Neural cell (in vitro differentiated cells): ENCODE results near the gene ZNF462. TPM values are rescaled to one million over a fixed set of nuclear protein-coding genes. Genes with fewer than 3 reads are reported as not detected.

Source experiments
- H2AFZ ChIP-seq: fragments of 200-600, 300-800 bp; sonication (generic), shearing (Covaris generic); 2 replicates; pipeline ENCODE4 v1.6.0; 2014; ENCODE audit warnings: low read depth, mild to moderate bottlenecking, antibody characterized with exemption, low read length, moderate library complexity
- H3F3A ChIP-seq: fragments of 200-600 bp; shearing (Covaris generic); 2 replicates; pipeline ENCODE4 v1.6.1; 2016; ENCODE audit warnings: mild to moderate bottlenecking, moderate library complexity, mixed read lengths, antibody characterized with exemption, low read length; ENCODE audit not compliant: insufficient read depth, poor library complexity, severe bottlenecking
- H3K27ac ChIP-seq: fragments of 200-600, 300-800 bp; sonication (generic), shearing (Covaris generic); 2 replicates; pipeline ENCODE4 v1.5.1; 2014; ENCODE audit warnings: mild to moderate bottlenecking, low read length, moderate library complexity
- H3K27me3 ChIP-seq: fragments of 300-800, 200-600 bp; sonication (generic), shearing (Covaris generic); 2 replicates; pipeline ENCODE4 v1.6.0; 2014; ENCODE audit warnings: mild to moderate bottlenecking, low read depth, low read length, moderate library complexity; ENCODE audit not compliant: insufficient read depth
- H3K36me3 ChIP-seq: fragments of 300-800, 200-600 bp; sonication (generic), shearing (Covaris generic); 2 replicates; pipeline ENCODE4 v1.5.1; 2014; ENCODE audit warnings: mild to moderate bottlenecking, antibody characterized with exemption, low read length, moderate library complexity; ENCODE audit not compliant: insufficient read depth
- H3K4me2 ChIP-seq: fragments of 300-800, 200-600 bp; sonication (generic), shearing (Covaris generic); 2 replicates; pipeline ENCODE4 v1.6.0; 2014; ENCODE audit warnings: mild to moderate bottlenecking, low read length
- H3K4me3 ChIP-seq: fragments of 300-800, 200-600 bp; sonication (generic), shearing (Covaris generic); 2 replicates; pipeline ENCODE4 v1.5.1; 2014; ENCODE audit warnings: mild to moderate bottlenecking, low read length, moderate library complexity
- H3K79me2 ChIP-seq: fragments of 200-600 bp; shearing (Covaris generic); replicated peaks from 2 replicates; pipeline ENCODE4 v1.6.0; 2014; ENCODE audit warnings: mild to moderate bottlenecking, low read length, moderate library complexity; ENCODE audit not compliant: insufficient read depth
- H3K9ac ChIP-seq: fragments of 300-800, 200-600 bp; sonication (generic), shearing (Covaris generic); 2 replicates; pipeline ENCODE4 v1.6.1; 2016; ENCODE audit warnings: mild to moderate bottlenecking, low read length, mixed read lengths
- H3K9me2 ChIP-seq: fragments of 200-600 bp; shearing (Covaris generic); 2 replicates; pipeline ENCODE4 v1.6.1; 2016; ENCODE audit warnings: mild to moderate bottlenecking, low read length, mixed read lengths; ENCODE audit not compliant: insufficient read depth
- H3K9me3 ChIP-seq: fragments of 200-600, 300-800 bp; sonication (generic), shearing (Covaris generic); 2 replicates; pipeline ENCODE4 v1.6.1; 2016; ENCODE audit warnings: mild to moderate bottlenecking, mixed run types, low read length, moderate library complexity, mixed read lengths
- H4K20me1 ChIP-seq: fragments of 200-600 bp; shearing (Covaris generic); 2 replicates; pipeline ENCODE4 v1.6.1; 2016; ENCODE audit warnings: mild to moderate bottlenecking, mixed run types; ENCODE audit not compliant: insufficient read depth
- CTCF ChIP-seq: fragments of 450-650 bp; IDR thresholded peaks from 2 replicates; pipeline ENCODE4 v1.5.1; 2014; ENCODE audit warnings: antibody characterized with exemption, mild to moderate bottlenecking, moderate library complexity; ENCODE audit not compliant: poor library complexity, severe bottlenecking
- EP300 ChIP-seq: fragments of 450-650 bp; conservative IDR thresholded peaks from 2 replicates; pipeline ENCODE4 v1.6.1; 2014; ENCODE audit warnings: antibody characterized with exemption, mild to moderate bottlenecking, moderate library complexity; ENCODE audit not compliant: poor library complexity, severe bottlenecking
- EZH2 ChIP-seq: fragments of 200-600, 300-800 bp; shearing (Covaris generic), sonication (generic); IDR thresholded peaks from 2 replicates; pipeline ENCODE4 v1.6.1; 2014; ENCODE audit warnings: antibody characterized with exemption, low read length, borderline replicate concordance, mild to moderate bottlenecking; ENCODE audit not compliant: insufficient read depth, poor library complexity, severe bottlenecking
- MXI1 ChIP-seq: fragments of 450-650 bp; conservative IDR thresholded peaks from 2 replicates; pipeline ENCODE4 v1.6.1; 2014; ENCODE audit warnings: antibody characterized with exemption, mild to moderate bottlenecking; ENCODE audit not compliant: poor library complexity, severe bottlenecking
- POLR2AphosphoS5 ChIP-seq: IDR thresholded peaks from 2 replicates; pipeline ENCODE4 v1.6.1; 2012
- RAD21 ChIP-seq: fragments of 450-650 bp; conservative IDR thresholded peaks from 2 replicates; pipeline ENCODE4 v1.6.1; 2014; ENCODE audit warnings: antibody characterized with exemption, mild to moderate bottlenecking, moderate library complexity
- REST ChIP-seq: IDR thresholded peaks from 2 replicates; pipeline ENCODE4 v1.6.1; 2012; ENCODE audit warnings: borderline replicate concordance
- SMC3 ChIP-seq: fragments of 450-650 bp; conservative IDR thresholded peaks from 2 replicates; pipeline ENCODE4 v1.6.1; 2014; ENCODE audit warnings: antibody characterized with exemption, mild to moderate bottlenecking, moderate library complexity; ENCODE audit not compliant: poor library complexity
- TAF1 ChIP-seq: IDR thresholded peaks from 2 replicates; pipeline ENCODE4 v1.6.1; 2012; ENCODE audit warnings: low read depth
- polyA plus RNA-seq: library from polyadenylated mRNA; depleted of rRNA; stranded (reverse); fragments of >200 nt; gene quantifications from 2 replicates; pipeline ENCODE4 v1.2.3, GENCODE V29; 2014

The ZNF462 gene
- polyA plus RNA-seq, 1 donor from 2014 or later = 9.1 TPM

GRCh38 chr9:106869458-106869857 lies 6.5 kb downstream of the ZNF462 start (continued):
- no peak for TF ChIP-seq MXI1

- Histone ChIP-seq H3K4me3 (no peak overlapping the region), H3K27me3 (no peaks in the 10 kb centered on the region), H3F3A (no peaks in the 10 kb centered on the region), H4K20me1 (no peaks in the 10 kb centered on the region), H3K79me2 (peaks cover 100% of the 10 kb centered on the region), H3K27ac (no peak overlapping the region), H3K9ac (no peak overlapping the region), H3K9me3 (no peaks in the 10 kb centered on the region), H3K9me2 (no peaks in the 10 kb centered on the region), H3K36me3 (no peaks in the 10 kb centered on the region), H2AFZ (no peak overlapping the region), H3K4me2 (no peak overlapping the region)
- TF ChIP-seq CTCF = no peak
- no peak for TF ChIP-seq REST
- no peak for TF ChIP-seq SMC3
- TF ChIP-seq MXI1 = no peak
- no peak for TF ChIP-seq EP300
- TF ChIP-seq EZH2 = no peak
- no peak for TF ChIP-seq RAD21
- TF ChIP-seq TAF1 = no peak
- TF ChIP-seq POLR2AphosphoS5 = no peak
Measured at GRCh38 chr9:106872641-106873040, 9.7 kb downstream of the ZNF462 start.

GRCh38 chr9:106874031-106874430 lies 11.1 kb downstream of the ZNF462 start:
- Histone ChIP-seq H3K4me3 (no peak overlapping the region), H3F3A (no peaks in the 10 kb centered on the region), H2AFZ (no peak overlapping the region), H4K20me1 (peaks cover 4% of the 10 kb centered on the region), H3K4me2 (no peak overlapping the region), H3K27ac (no peak overlapping the region), H3K9me3 (no peaks in the 10 kb centered on the region), H3K36me3 (no peaks in the 10 kb centered on the region), H3K79me2 (peaks cover 98% of the 10 kb centered on the region), H3K9ac (no peak overlapping the region), H3K27me3 (no peaks in the 10 kb centered on the region), H3K9me2 (no peaks in the 10 kb centered on the region)
- TF ChIP-seq SMC3 (no peak), MXI1 (no peak), TAF1 (no peak), EZH2 (no peak), CTCF (no peak)
